ENCODE measurements around the gene NPVF.
A peak's percentile ranks its signal among the peaks of the same experiment; 100 is the strongest.

The NPVF gene

GRCh38 chr7:25234336-25234735 is 6.0 kb upstream of the NPVF start:
- no peak for DNase-seq (ENCODE audit: low spot score)

DNA sequence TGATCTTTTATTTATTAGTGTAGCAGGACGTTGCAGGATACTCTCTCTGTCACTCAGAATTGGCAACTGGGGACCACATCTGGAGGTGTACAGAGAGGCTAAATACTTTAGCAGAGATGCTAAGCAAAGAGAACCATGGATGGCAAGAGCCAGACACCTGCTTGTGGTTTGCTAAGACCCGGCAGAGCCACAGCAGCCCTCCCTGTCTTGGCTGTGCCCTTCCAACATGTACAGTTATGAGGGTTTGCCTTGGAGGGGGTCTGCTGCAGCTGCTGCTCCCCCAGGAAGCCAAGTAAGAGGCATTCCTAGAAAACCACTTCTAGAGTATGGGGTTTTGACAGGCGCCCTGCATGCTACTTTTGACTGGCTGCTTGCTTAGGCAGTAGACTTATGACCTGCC is 5.1 kb downstream of the NPVF start:
- no peak for DNase-seq (ENCODE audit: low spot score)

DNA sequence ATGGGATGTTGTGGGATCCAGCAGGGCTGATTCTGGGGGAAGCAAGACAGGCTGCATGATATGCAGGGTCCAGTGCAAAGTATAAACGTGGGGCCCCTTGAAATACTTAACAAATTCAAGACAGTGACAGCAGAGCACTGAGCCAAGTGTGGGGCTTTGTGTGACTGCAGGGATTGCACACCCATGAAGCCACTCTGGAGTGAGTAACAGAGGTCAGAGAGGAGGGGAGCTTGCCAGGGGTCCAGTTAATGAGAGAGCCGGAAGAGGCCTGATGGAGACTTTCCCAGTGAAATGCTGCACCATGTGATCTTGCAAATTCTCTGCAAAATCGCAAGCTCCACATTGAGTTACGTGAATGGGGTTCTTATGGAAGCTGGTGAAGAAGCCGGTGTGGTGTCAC is 5.6 kb downstream of the NPVF start:
- no peak for DNase-seq (ENCODE audit: low spot score)

- no peak for DNase-seq (ENCODE audit: low spot score)
Observed at GRCh38 chr7:25221009-25221408, 7.3 kb downstream of the NPVF start.

DNA sequence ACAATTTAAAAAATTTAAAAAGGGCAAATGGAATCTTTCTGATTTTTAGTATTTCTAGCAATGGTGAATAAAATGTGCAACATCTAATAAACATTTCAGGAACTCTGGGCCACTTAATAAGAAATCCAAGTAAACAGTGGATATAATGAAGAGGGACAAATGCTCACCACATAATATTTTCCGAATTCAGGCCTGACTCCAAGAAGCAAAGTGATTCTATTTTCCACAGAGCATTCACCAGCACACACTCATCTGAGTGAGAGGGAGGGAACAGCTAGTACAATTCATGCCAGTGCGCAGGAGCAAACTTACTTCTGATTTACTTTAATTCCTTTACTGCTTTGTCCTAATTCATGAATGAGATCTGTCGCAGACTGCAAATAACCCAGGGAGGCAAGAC is 10.1 kb downstream of the NPVF start:
- no peak for DNase-seq (ENCODE audit: low spot score)

GRCh38 chr7:25216837-25217236 is 11.4 kb downstream of the NPVF start:
- DNase-seq (ENCODE audit: low spot score), result peak; percentile 48

DNA sequence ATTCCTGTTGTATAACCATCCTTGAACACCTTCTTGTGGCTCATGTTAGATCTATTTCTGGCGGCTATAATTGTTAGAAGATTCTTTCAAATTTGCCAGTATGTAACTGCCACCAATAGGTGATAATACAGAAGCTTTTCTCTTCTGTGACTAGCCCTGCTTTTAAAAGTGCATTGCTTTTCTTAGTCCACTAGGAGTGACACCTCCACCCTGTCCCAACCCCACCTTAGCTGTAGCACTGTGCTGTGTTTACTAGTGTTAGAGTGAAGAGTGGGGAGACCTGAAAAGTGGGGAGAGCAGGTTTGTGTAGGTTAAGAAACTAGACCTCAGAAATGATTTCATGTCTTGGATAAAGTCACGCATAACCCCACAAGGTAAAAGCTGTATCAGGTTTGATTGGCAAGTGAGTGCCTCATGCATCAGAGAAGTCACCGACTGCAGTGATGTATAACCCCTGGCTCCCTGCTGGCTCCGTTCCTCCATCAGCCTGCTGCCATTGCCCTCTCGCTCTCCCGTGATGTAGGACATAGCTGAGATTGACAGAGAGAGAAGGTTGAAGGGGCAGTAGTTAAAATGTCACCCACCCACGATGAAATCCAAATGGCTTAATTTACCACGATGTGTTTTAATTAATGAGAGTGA is 12.5 kb downstream of the NPVF start:
- DNase-seq (ENCODE audit: low spot score), result no peak

- DNase-seq (ENCODE audit: low spot score), result no peak
Observed at GRCh38 chr7:25208525-25209221, 19.6 kb downstream of the NPVF start.

DNA sequence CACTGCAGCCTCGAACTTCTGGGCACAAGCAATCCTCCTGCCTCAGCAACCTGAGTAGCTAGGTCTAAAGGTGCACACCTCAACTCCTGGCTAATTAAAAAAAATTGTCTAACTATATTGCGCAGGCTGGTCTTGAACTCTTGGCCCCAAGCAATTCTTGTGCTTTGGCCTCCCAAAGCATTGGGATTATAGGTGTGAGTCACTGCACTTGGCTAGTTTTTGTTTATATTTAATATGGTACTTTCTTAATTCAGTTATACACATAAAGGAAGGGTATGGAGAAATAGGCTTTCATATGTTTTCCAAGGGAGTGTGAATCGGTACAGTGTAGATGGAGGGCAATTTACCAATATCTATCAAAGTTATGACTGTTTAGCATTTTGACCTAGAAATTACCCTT is 20.4 kb downstream of the NPVF start:
- no peak for DNase-seq (ENCODE audit: low spot score)

DNA sequence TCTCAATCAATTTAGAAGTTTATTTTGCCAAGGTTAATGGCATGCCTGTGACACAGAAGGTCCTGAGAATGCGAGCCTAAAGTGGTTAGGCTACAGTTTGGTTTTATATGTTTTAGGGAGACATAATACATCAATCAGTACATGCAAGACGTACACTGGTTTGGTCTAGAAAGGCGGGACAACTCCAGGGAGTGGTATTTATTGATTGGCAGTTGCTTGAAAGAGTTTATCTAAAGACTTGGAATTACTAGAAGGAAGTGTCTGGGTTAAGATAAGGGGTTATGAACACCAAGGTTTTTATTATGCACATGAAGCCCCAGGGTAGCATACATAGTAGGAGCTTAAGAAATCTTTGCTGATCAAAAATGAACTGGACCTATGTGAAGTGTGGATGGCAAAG is 21.5 kb downstream of the NPVF start:
- DNase-seq (ENCODE audit: low spot score), result no peak

DNA sequence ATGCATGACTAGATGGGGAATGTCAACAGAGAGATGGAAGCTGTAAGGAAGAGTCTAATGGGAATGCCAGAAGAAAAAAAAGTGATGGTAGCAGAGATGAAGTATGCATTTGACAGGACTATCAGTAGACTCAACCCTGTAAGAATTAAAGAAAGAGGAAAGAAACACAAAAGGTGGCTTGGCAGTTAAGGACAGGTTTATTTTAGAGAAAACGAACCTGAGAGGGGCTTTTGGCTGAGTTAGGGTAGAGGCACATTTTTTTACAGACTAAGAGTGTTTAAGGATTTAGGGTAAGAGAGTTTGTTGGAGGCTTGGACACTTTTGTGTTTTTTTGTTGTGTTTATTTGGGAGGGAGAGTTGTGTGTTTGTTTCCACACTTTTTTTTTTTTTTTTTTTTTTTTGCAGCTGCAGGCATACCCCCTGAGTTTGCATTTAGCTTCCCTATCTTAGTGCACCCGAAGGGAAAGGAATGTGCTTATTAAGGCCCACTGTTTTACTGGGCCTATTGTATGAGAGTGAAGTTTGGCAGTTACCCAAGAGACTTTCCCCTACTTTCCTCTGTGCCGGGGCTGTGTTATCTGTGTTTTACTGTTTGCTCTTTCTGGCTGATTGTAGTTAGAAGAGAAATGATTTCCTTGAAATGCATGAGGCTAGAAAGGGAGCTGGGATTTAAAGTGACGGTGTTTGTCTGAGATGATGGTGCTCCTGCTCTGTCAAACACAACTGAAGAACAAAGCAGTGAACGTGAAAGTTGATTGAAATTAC is 32.0 kb downstream of the NPVF start:
- DNase-seq (ENCODE audit: low spot score), result no peak

DNA sequence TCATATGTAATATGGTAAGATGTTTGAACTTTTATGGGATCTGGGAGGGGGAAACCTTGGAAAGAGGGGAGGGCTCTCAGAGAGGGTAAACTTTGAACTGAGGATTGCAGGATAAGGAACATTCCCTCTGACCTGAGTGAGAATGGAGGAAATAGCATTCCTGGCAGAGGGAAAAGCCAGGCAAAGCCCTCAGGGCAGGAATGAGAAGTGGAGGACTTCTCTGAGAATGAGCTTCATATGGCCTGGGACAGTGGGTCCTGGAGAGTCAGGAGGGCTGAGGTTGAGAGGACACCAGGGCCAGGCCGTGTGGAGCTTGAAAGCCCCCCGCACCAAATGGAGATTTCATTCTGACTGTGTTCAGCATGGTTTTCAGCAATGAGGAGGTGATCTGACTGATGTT is 34.2 kb downstream of the NPVF start:
- no peak for DNase-seq (ENCODE audit: low spot score)

- DNase-seq (ENCODE audit: low spot score), result no peak
Observed at GRCh38 chr7:25192043-25192442, 36.2 kb downstream of the NPVF start.

- DNase-seq (ENCODE audit: low spot score), result no peak
Observed at GRCh38 chr7:25189197-25189596, 39.1 kb downstream of the NPVF start.

DNA sequence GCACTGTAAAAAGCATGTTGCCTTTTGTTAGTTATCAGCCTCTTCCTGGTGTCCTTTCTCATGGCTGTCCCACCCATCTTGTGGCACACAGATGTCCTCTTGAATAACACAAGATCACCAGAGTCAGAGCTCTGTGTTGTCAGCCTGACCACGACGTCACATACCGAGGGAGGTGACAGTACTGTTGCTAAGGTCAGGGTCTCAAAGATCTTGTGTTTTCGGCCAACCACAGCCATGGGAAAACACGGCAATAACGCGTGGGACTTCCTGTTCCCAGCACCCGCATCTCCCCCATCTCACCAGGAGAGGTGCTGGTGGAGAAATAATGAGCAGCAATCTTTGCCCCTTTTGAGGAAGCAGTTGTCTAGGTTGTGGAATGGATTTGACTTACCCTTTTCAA is 40.4 kb downstream of the NPVF start:
- DNase-seq (ENCODE audit: low spot score), result no peak

- no peak for DNase-seq (ENCODE audit: low spot score)
Observed at GRCh38 chr7:25186436-25186835, 41.9 kb downstream of the NPVF start.

DNA sequence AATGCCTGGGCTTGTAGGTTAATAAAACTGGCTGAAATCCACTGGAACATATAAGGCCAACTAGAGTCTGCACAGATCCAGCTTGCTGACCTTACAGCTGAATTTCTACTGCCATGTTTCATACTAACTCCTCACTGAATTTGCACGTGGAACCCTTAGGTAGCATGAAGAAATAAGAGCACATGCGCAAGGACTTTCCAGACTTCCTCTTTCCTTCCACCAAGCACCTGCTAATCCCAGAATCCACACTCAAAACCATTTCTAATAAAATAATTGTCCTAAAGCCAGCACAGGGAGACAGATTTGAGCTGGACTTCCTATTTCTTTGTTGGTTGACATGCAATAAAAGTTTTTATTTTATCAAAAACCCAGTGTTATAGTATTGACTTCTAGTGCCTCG is 46.8 kb downstream of the NPVF start:
- DNase-seq (ENCODE audit: low spot score), result no peak

DNA sequence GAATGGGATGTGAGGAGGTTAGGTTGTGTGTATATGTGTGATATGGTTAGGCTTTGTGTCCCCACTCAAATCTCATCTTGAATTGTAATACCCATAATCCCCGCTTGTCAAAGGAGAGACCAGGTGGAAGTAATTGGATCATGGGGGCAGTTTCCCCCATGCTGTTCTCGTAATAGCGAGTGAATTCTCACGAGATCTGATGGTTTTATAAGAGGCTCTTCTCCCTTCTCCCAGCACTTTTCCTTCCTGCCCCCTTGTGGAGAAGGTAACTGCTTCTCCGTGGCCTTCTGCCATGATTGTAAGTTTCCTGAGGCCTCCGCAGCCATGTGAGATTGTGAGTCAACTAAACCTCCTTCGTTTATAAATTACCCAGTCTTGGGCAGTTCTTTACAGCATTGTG is 47.3 kb downstream of the NPVF start:
- DNase-seq (ENCODE audit: low spot score), result no peak

- DNase-seq (ENCODE audit: low spot score), result no peak
Observed at GRCh38 chr7:25180592-25180923, 47.7 kb downstream of the NPVF start.

- DNase-seq (ENCODE audit: low spot score), result peak; percentile 95
Observed at GRCh38 chr7:25179771-25180591, 48.3 kb downstream of the NPVF start.

- no peak for DNase-seq (ENCODE audit: low spot score)
Observed at GRCh38 chr7:25179325-25179724, 49.0 kb downstream of the NPVF start.
